GM12874 (cell line): ENCODE measurements around the gene SPC25.

Source experiments
- CTCF ChIP-seq: IDR thresholded peaks from 2 replicates; pipeline ENCODE4 v1.5.1; 2011; ENCODE audit warnings: low read depth, mild to moderate bottlenecking, control low read depth, low read length, moderate library complexity; ENCODE audit not compliant: insufficient read depth

Gene SPC25

GRCh38 chr2:168912466-168912865 is 22.2 kb upstream of the SPC25 start:
- TF ChIP-seq CTCF = no peak

- no peak for TF ChIP-seq CTCF
Observed at GRCh38 chr2:168910330-168910729, 20.1 kb upstream of the SPC25 start.

GRCh38 chr2:168907940-168908662 is 17.9 kb upstream of the SPC25 start:
- no peak for TF ChIP-seq CTCF

- no peak for TF ChIP-seq CTCF
Observed at GRCh38 chr2:168904358-168904757, 14.1 kb upstream of the SPC25 start.

- TF ChIP-seq CTCF = no peak
Observed at GRCh38 chr2:168903888-168904287, 13.7 kb upstream of the SPC25 start.

- no peak for TF ChIP-seq CTCF
Observed at GRCh38 chr2:168901003-168901402, 10.8 kb upstream of the SPC25 start, which contains the start of gene G6PC2. Gene G6PC2 (plus strand): TSS chr2:168901291. CDS start chr2:168901332, 41 bp downstream.

GRCh38 chr2:168897449-168897848 is 7.2 kb upstream of the SPC25 start:
- TF ChIP-seq CTCF = no peak
